Ovary (tissue), 9 donors: ENCODE data around the gene DUSP22. TPM values are rescaled to one million over a fixed set of nuclear protein-coding genes. Genes with fewer than 3 reads are reported as not detected.

Source experiments
- DNase-seq, 5 donors: peaks; one replicate each; pipeline ENCODE4 v3.0.0-alpha.2; 2019 to 2020
- H3K27ac ChIP-seq, 2 donors: fragments of 200-600 bp; one replicate each; pipeline versions ENCODE4 v1.5.1 to v1.8.0; 2019 to 2022
- H3K27me3 ChIP-seq: fragments of 200-600 bp; one replicate; pipeline ENCODE4 v1.8.0; 2022
- H3K36me3 ChIP-seq: fragments of 200-600 bp; sonication (generic); one replicate; pipeline ENCODE4 v1.5.1; 2019
- H3K4me1 ChIP-seq: one replicate; pipeline ENCODE4 v1.8.1; 2013; ENCODE audit warnings: mild to moderate bottlenecking, moderate library complexity; ENCODE audit not compliant: insufficient read depth
- H3K4me3 ChIP-seq: fragments of 200-600 bp; sonication (generic); one replicate; pipeline ENCODE4 v1.5.1; 2017
- H3K9me3 ChIP-seq, 2 donors: fragments of 200-600 bp in 1 of 2; sonication (generic) in 1 of 2; one replicate each; pipeline versions ENCODE4 v1.5.1 to v1.8.1; 2013 to 2019; ENCODE audit warnings: mild to moderate bottlenecking in 1 of 2, moderate library complexity in 1 of 2
- EP300 ChIP-seq: sonication (generic); formaldehyde crosslinking; IDR thresholded peaks from one replicate; pipeline ENCODE4 v1.6.1; 2017; ENCODE audit warnings: antibody characterized with exemption
- POLR2A ChIP-seq: fragments of 450-650 bp; IDR thresholded peaks from one replicate; pipeline ENCODE4 v1.6.1; 2017; ENCODE audit warnings: antibody characterized with exemption, mild to moderate bottlenecking, moderate library complexity
- WGBS, 3 donors: extraction: QIAGEN DNeasy Blood & Tissue Kit in 1 of 3; methylation state at CpG; one replicate each; pipeline versions ENCODE4 v1.1.5 to v1.1.7; 2013 to 2017; 5-methylcytosine and 5-hydroxymethylcytosine counted together
- intact Hi-C, 4 donors: fragments of 100-400 bp; cut with DNase I; formaldehyde crosslinking; loops; one replicate each; pipeline versions ENCODE4 v1.11.0 to v1.15.1; 2022 to 2023
- polyA plus RNA-seq, 2 donors: library from polyadenylated mRNA; stranded (reverse); fragments of 200-250 nt in 1 of 2; fragments of 350-450 nt in 1 of 2; fragmentation: Illumina TruSeq in 1 of 2; extraction: RNeasy Lipid Tissue Mini Kit (QIAGEN cat#74804) in 1 of 2; gene quantifications; one replicate each; pipeline ENCODE4 v1.2.3, GENCODE V29; 2013 to 2014
- total RNA-seq, 7 donors: library from RNA; depleted of rRNA in 2 of 7; stranded (reverse); fragments of >200 nt in 2 of 7; fragmentation: NEBNext Ultra II Directional in 3 of 7; extraction: Animal tissue kit (Norgen Biotek cat#: 25700) in 3 of 7; gene quantifications; one replicate each; pipeline versions ENCODE4 v1.1.0 to v1.2.4, GENCODE V29; 2016 to 2023
- TF ChIP-seq, protein P1 (sequence below), 3 donors: fragments of 450-650 bp in 2 of 3; fragments of 200-600 bp in 1 of 3; IDR thresholded peaks; one replicate each; pipeline versions ENCODE4 v1.5.1 to v1.8.0; 2016 to 2022; ENCODE audit warnings: antibody characterized with exemption in 3 of 3, mild to moderate bottlenecking in 1 of 3
- donor health status: DM: no; HTN: no; CAD: no; lungs with moderate emphysema.
- donor health status: DM: no; HTN: no; CAD: no.
- donor health status: Bipolar disorder and iron deficiency.
- donor health status: DM: yes; HTN: yes; CAD: no.
- donor health status: DM: no; HTN: no; CAD: no.
- donor health status: DM: yes; HTN: yes; CAD: no.

Gene DUSP22
- total and polyA plus RNA-seq, 9 donors = 24.7 to 35.0 (median 29.3) TPM

DNA sequence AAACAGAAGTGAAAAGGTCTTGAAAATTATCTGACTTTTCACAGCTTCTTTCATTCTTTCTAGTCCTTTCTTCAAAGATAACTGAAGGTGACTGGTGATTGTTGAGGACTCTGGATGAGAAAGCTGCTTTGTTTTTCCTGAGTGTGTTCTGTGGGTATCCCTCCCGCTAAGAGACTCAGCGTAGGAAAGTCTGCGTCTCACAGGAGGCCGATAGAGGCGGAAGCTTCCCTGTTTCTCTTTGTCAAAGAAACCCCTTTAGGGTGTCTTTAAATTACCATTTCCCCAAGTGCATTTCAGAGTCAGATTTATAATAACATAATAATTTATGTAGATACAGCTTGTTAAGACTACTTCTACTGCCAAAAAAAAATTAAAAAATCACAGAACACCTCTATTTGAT lies 68.1 kb downstream of the DUSP22 start:
- H3K4me3 ChIP-seq = no peak overlapping the region
- no peak for DNase-seq
- 85 to 89% (median 88%) methylated on average over 5 of the region's 5 CpGs for WGBS, 3 donors

DNA sequence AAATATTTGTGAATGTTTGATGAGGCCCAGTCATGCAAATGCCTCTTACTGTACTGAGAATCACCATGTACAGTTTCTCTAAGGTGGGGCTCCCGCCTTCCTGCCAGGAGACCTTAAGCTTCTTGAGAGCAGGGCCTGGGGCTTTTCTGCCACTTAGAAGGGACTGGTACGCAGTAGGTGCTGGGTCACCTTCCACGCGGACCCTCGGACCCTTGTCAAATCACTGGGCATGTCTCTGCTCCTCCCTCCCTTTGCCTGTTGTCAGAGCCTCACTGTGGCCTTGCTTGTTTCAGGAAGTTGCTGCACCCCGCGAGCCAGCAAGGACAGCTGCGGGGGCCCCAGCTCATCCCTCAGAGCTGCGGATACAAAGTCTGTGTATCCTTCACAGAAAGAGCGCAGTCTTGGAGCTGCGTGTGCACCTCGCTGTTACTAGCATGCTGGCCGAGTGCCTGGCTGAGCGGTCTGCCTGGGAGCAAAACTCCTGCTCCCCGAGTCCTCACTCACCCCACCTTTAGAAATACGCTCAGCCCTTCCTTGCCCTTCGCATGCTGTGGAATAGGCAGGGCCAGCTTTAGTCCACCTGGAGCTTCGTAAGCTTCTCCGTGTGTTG lies 68.6 kb downstream of the DUSP22 start:
- no peaks in the 10 kb centered on the region for H3K9me3 ChIP-seq
- no peak overlapping the region for H3K4me3 ChIP-seq
- H3K27me3 ChIP-seq = no peaks in the 10 kb centered on the region
- H3K27ac ChIP-seq = no peak overlapping the region
- DNase-seq = no peak
- TF ChIP-seq, protein P1, sequence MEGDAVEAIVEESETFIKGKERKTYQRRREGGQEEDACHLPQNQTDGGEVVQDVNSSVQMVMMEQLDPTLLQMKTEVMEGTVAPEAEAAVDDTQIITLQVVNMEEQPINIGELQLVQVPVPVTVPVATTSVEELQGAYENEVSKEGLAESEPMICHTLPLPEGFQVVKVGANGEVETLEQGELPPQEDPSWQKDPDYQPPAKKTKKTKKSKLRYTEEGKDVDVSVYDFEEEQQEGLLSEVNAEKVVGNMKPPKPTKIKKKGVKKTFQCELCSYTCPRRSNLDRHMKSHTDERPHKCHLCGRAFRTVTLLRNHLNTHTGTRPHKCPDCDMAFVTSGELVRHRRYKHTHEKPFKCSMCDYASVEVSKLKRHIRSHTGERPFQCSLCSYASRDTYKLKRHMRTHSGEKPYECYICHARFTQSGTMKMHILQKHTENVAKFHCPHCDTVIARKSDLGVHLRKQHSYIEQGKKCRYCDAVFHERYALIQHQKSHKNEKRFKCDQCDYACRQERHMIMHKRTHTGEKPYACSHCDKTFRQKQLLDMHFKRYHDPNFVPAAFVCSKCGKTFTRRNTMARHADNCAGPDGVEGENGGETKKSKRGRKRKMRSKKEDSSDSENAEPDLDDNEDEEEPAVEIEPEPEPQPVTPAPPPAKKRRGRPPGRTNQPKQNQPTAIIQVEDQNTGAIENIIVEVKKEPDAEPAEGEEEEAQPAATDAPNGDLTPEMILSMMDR (IDR thresholded peaks at IDR 0.05) = no peak
- TF ChIP-seq POLR2A = no peak
- TF ChIP-seq EP300 = no peak
- intact Hi-C loops = no loop called here
- WGBS, 3 donors = 55 to 65% (median 61%) methylated on average over 19 of the region's 19 CpGs
- H3K36me3 ChIP-seq = no peaks in the 10 kb centered on the region
- H3K4me1 ChIP-seq = no peaks in the 10 kb centered on the region

More for the DNA sequence above, 68.1 kb downstream of the DUSP22 start:
- TF ChIP-seq, protein P1 (IDR thresholded peaks at IDR 0.05) = no peak
- TF ChIP-seq EP300 (no peak), POLR2A (no peak)
- Histone ChIP-seq H3K36me3 (no peaks in the 10 kb centered on the region), H3K4me1 (no peaks in the 10 kb centered on the region), H3K27ac (no peak overlapping the region), H3K9me3 (no peaks in the 10 kb centered on the region), H3K27me3 (no peaks in the 10 kb centered on the region)
- intact Hi-C loops = no loop called here

DNA sequence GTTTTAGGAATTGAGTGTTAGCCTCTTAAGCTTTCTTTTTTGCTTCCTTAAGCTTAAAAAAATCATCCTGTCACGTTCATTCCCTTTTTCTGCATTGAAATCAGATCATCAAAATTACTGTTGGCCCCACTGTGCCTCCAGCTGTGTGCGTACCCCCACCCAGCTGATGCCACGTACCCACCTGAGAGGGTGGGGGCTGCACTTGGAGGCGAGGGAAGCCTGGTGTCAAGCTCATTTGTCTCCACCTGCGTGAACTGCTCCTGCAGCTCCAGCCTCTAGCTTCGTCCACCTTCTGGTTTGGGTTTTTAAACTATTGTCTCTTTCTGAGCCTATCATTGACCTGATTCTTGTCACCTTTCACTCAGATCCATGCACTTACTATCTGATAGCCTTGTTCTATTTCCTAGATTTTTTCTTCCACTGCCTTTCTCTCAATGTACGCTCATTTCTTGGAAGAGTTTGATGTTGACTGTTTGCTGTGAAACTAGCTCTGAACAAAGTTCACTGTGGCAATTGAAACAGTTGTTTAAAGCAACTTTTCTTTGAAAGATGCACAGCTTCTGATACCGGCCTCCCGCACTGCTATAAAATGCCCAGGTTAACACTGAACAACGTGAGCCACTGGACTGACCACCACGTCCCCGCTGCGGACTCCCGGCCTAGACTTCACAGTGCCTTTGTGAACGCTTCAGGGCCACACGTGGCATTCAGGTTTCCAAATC lies 69.3 kb downstream of the DUSP22 start:
- H3K27ac ChIP-seq = no peak overlapping the region
- no peaks in the 10 kb centered on the region for H3K9me3 ChIP-seq
- intact Hi-C loops = no loop called here
- no peak for TF ChIP-seq EP300
- TF ChIP-seq POLR2A = no peak
- TF ChIP-seq, protein P1 (IDR thresholded peaks at IDR 0.05) = no peak
- WGBS, 3 donors = 78 to 82% (median 79%) methylated on average over 16 of the region's 16 CpGs
- H3K36me3 ChIP-seq = no peaks in the 10 kb centered on the region
- H3K4me3 ChIP-seq = no peak overlapping the region
- no peaks in the 10 kb centered on the region for H3K4me1 ChIP-seq
- no peaks in the 10 kb centered on the region for H3K27me3 ChIP-seq
- DNase-seq = no peak

GRCh38 chr6:362231-362923 lies 70.1 kb downstream of the DUSP22 start:
- no peaks in the 10 kb centered on the region for H3K9me3 ChIP-seq
- WGBS, 3 donors = 79 to 81% (median 80%) methylated on average over 14 of the region's 14 CpGs
- no peaks in the 10 kb centered on the region for H3K27me3 ChIP-seq
- H3K27ac ChIP-seq = no peak overlapping the region
- no peak for DNase-seq
- H3K36me3 ChIP-seq = no peaks in the 10 kb centered on the region
- intact Hi-C loops = no loop called here
- no peak overlapping the region for H3K4me3 ChIP-seq
- TF ChIP-seq EP300 (no peak), POLR2A (no peak)
- TF ChIP-seq, protein P1 (IDR thresholded peaks at IDR 0.05) = no peak
- H3K4me1 ChIP-seq = no peaks in the 10 kb centered on the region
